Stimulated activated CD4-positive, alpha-beta T cell treated with anti-CD3 and anti-CD28 coated beads, TNF-alpha, amount 100 ng/mL, for 24 hours (primary cell): ENCODE results near the gene GSDME.

Source experiments
- DNase-seq, 3 experiments: peaks; one replicate each; pipeline ENCODE4 v3.0.0-alpha.2; 2020; ENCODE audit warnings: low read depth in 3 of 3

The GSDME gene

GRCh38 chr7:24723178-24723530 is 34.1 kb downstream of the GSDME start:
- DNase-seq, result no peak

GRCh38 chr7:24722386-24723177 is 34.7 kb downstream of the GSDME start:
- no peak for DNase-seq

GRCh38 chr7:24721481-24722001 is 35.7 kb downstream of the GSDME start:
- no peak for DNase-seq

- no peak for DNase-seq
Measured at GRCh38 chr7:24720283-24720682, 37.0 kb downstream of the GSDME start.

- DNase-seq, result no peak
Measured at GRCh38 chr7:24718977-24719491, 38.2 kb downstream of the GSDME start.

GRCh38 chr7:24718431-24718831 is 38.8 kb downstream of the GSDME start:
- DNase-seq, result no peak

- no peak for DNase-seq
Measured at GRCh38 chr7:24717694-24718320, 39.5 kb downstream of the GSDME start.

- no peak for DNase-seq
Measured at GRCh38 chr7:24717247-24717622, 40.0 kb downstream of the GSDME start.

GRCh38 chr7:24716480-24717246 is 40.6 kb downstream of the GSDME start:
- DNase-seq, result no peak

- DNase-seq, result no peak
Measured at GRCh38 chr7:24715661-24716479, 41.4 kb downstream of the GSDME start.

GRCh38 chr7:24715171-24715570 is 42.1 kb downstream of the GSDME start:
- no peak for DNase-seq

GRCh38 chr7:24714676-24715010 is 42.6 kb downstream of the GSDME start:
- DNase-seq, result no peak

- DNase-seq, result no peak
Measured at GRCh38 chr7:24713850-24714675, 43.2 kb downstream of the GSDME start.

GRCh38 chr7:24713039-24713793 is 44.0 kb downstream of the GSDME start:
- no peak for DNase-seq

- DNase-seq, result no peak
Measured at GRCh38 chr7:24709585-24710360, 47.5 kb downstream of the GSDME start.

- no peak for DNase-seq
Measured at GRCh38 chr7:24709051-24709450, 48.2 kb downstream of the GSDME start.

GRCh38 chr7:24707988-24708615 is 49.2 kb downstream of the GSDME start:
- DNase-seq, result no peak
